Panc1 (cell line): ENCODE results near the gene TEF. TPM values are rescaled to one million over a fixed set of nuclear protein-coding genes. Genes with fewer than 3 reads are reported as not detected.

Source experiments
- ATAC-seq: fragments of 200-7000 bp; cut with Tn5 transposase; 2 replicates; pipeline ENCODE4 v1.9.1; 2020; ENCODE audit warnings: mild to moderate bottlenecking, moderate library complexity
- BruUV-seq: library from RNA; stranded (reverse); fragments of 400-500 nt; replicated peaks from 2 replicates; lab custom pipeline; 2021; lab: Mats Ljungman, UMichigan
- CTCF ChIA-PET: fragments of 300-600 bp; sonication (Branson Sonifier 250); formaldehyde crosslinking; loops from one replicate; lab custom pipeline; 2022; ENCODE audit warnings: antibody characterized with exemption; lab: Charles Lee
- POLR2A ChIA-PET: fragments of 300-600 bp; sonication (Branson Sonifier 250); formaldehyde crosslinking; loops from one replicate; lab custom pipeline; 2022; ENCODE audit warnings: antibody characterized with exemption; lab: Charles Lee
- DNase-seq: peaks from one replicate; pipeline ENCODE4 v3.0.0-alpha.2; 2010; ENCODE audit warnings: low read depth, low spot score
- H3K27ac ChIP-seq: 2 replicates; pipeline ENCODE4 v1.5.1; 2011; ENCODE audit warnings: mild to moderate bottlenecking, low read length, inconsistent platforms
- H3K27me3 ChIP-seq: fragments of 200-500 bp; sonication (Bioruptor generic); 2 replicates; pipeline ENCODE4 v1.6.0; 2014; ENCODE audit warnings: low read length, inconsistent platforms; ENCODE audit not compliant: control insufficient read depth, insufficient read depth
- H3K36me3 ChIP-seq: fragments of 200-500 bp; sonication (Bioruptor generic); 2 replicates; pipeline ENCODE4 v1.5.1; 2014; ENCODE audit warnings: inconsistent platforms, mild to moderate bottlenecking, low read length, moderate library complexity; ENCODE audit not compliant: control insufficient read depth, insufficient read depth
- H3K4me1 ChIP-seq: 2 replicates; pipeline ENCODE4 v1.5.1; 2011; ENCODE audit warnings: inconsistent platforms, mild to moderate bottlenecking, low read length, moderate library complexity; ENCODE audit not compliant: control insufficient read depth, insufficient read depth
- H3K4me3 ChIP-seq, 2 experiments: 2 replicates each; pipeline ENCODE4 v1.5.1; 2011 to 2012; ENCODE audit warnings: low read depth in 2 of 2, low read length in 2 of 2, mild to moderate bottlenecking in 2 of 2, inconsistent platforms in 1 of 2, moderate library complexity in 1 of 2
- H3K9me3 ChIP-seq: fragments of 200-500 bp; sonication (Bioruptor generic); 2 replicates; pipeline ENCODE4 v1.5.1; 2014; ENCODE audit warnings: low read depth, mild to moderate bottlenecking, inconsistent platforms, low read length, moderate library complexity; ENCODE audit not compliant: control insufficient read depth, insufficient read depth
- POLR2AphosphoS5 ChIP-seq: IDR thresholded peaks from 2 replicates; pipeline ENCODE4 v1.6.1; 2012; ENCODE audit warnings: mild to moderate bottlenecking, low read depth, low read length, moderate library complexity
- SIN3A ChIP-seq: IDR thresholded peaks from 2 replicates; pipeline ENCODE4 v1.6.1; 2012; ENCODE audit warnings: low read depth, mild to moderate bottlenecking, low read length, moderate library complexity, borderline replicate concordance; ENCODE audit not compliant: insufficient read depth
- TCF7L2 ChIP-seq: IDR thresholded peaks from 2 replicates; pipeline ENCODE4 v1.6.1; 2011; ENCODE audit warnings: mild to moderate bottlenecking, low read depth, low read length, inconsistent platforms
- in situ Hi-C: cut with HindIII; loops from 2 replicates; pipeline ENCODE4 v1.10.0; 2016; ENCODE audit warnings: low sequenced_read_pairs, low pct_unique_long_range_greater_than_20kb
- intact Hi-C: fragments of 100-400 bp; cut with micrococcal nuclease; formaldehyde crosslinking; loops from one replicate; pipeline ENCODE4 v1.10.0; 2022; ENCODE audit not compliant: unreplicated experiment
- total RNA-seq: library from RNA; stranded (reverse); gene quantifications from one replicate; pipeline ENCODE4 v1.2.1, GENCODE V29; 2021; ENCODE audit not compliant: unreplicated experiment
- TF ChIP-seq, protein P1 (sequence below): fragments of 450-650 bp; IDR thresholded peaks from 2 replicates; pipeline ENCODE4 v1.5.1; 2017; ENCODE audit warnings: mild to moderate bottlenecking
- TF ChIP-seq, protein P2 (sequence below), 2 experiments: IDR thresholded peaks; 2 replicates each; pipeline ENCODE4 v1.6.1; 2011 to 2012; ENCODE audit warnings: low read depth in 2 of 2, control low read depth in 1 of 2, low read length in 1 of 2, mild to moderate bottlenecking in 1 of 2, moderate library complexity in 1 of 2; ENCODE audit not compliant: insufficient read depth in 1 of 2

The TEF gene
- total RNA-seq, 1 experiment from 2014 or later = 7.8 TPM

DNA sequence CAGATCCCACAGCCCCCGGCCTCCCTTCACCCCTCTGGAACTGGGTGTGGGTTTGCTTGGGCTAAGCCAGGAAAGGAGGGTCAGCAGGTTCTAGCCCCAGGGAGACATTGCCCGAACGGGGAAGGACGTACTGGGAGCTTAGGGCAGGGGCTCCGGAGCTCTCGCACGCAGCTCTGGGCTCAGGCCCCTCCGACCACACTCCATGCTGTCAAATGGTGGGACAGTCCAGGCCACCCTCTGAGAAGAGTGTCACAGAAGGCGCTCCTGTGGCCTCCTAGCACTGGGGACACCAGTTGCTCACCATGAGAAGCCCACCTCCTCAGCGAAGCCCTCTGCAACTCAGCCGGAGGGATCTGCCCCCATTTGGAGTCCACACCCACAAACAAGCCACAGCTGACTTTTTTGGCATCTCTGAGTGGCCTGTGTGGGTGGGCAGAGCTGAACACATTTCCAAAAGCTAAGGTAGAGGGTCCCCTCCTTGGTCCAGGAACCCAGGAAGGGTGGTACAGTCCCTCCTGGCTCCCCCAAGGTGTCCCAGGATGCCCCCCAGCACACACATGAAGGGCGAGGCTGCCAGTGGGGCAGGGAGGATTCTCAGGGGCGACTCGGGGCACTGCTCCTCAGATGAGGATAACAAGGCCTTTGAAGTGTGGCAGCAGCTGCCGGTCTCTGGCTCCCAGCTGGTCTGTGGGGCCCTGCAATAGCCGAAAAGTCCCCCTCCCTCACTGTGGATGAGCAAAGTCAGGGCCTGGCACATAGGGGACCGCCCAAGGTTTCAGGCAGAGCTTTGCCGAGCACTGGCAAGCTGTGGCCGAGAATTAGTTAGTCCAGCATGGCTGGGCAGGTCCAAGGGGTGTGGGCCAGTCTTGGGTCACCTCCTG, 13.0 kb upstream of the TEF start:
- ChIA-PET CTCF (no interaction called here), POLR2A (no interaction called here)
- Histone ChIP-seq H3K4me3 (no peak overlapping the region), H3K36me3 (no peaks in the 10 kb centered on the region), H3K9me3 (no peaks in the 10 kb centered on the region), H3K4me1 (peaks cover 14% of the 10 kb centered on the region), H3K27me3 (no peaks in the 10 kb centered on the region), H3K27ac (no peak overlapping the region)
- BruUV-seq = no TSS peak
- intact Hi-C loops = no loop called here
- DNase-seq = no peak
- in situ Hi-C loops = no loop called here
- ATAC-seq = no peak
- TF ChIP-seq, protein P1, sequence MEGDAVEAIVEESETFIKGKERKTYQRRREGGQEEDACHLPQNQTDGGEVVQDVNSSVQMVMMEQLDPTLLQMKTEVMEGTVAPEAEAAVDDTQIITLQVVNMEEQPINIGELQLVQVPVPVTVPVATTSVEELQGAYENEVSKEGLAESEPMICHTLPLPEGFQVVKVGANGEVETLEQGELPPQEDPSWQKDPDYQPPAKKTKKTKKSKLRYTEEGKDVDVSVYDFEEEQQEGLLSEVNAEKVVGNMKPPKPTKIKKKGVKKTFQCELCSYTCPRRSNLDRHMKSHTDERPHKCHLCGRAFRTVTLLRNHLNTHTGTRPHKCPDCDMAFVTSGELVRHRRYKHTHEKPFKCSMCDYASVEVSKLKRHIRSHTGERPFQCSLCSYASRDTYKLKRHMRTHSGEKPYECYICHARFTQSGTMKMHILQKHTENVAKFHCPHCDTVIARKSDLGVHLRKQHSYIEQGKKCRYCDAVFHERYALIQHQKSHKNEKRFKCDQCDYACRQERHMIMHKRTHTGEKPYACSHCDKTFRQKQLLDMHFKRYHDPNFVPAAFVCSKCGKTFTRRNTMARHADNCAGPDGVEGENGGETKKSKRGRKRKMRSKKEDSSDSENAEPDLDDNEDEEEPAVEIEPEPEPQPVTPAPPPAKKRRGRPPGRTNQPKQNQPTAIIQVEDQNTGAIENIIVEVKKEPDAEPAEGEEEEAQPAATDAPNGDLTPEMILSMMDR = no peak
- TF ChIP-seq TCF7L2 (no peak), POLR2AphosphoS5 (no peak), SIN3A (no peak)
- TF ChIP-seq, protein P2, sequence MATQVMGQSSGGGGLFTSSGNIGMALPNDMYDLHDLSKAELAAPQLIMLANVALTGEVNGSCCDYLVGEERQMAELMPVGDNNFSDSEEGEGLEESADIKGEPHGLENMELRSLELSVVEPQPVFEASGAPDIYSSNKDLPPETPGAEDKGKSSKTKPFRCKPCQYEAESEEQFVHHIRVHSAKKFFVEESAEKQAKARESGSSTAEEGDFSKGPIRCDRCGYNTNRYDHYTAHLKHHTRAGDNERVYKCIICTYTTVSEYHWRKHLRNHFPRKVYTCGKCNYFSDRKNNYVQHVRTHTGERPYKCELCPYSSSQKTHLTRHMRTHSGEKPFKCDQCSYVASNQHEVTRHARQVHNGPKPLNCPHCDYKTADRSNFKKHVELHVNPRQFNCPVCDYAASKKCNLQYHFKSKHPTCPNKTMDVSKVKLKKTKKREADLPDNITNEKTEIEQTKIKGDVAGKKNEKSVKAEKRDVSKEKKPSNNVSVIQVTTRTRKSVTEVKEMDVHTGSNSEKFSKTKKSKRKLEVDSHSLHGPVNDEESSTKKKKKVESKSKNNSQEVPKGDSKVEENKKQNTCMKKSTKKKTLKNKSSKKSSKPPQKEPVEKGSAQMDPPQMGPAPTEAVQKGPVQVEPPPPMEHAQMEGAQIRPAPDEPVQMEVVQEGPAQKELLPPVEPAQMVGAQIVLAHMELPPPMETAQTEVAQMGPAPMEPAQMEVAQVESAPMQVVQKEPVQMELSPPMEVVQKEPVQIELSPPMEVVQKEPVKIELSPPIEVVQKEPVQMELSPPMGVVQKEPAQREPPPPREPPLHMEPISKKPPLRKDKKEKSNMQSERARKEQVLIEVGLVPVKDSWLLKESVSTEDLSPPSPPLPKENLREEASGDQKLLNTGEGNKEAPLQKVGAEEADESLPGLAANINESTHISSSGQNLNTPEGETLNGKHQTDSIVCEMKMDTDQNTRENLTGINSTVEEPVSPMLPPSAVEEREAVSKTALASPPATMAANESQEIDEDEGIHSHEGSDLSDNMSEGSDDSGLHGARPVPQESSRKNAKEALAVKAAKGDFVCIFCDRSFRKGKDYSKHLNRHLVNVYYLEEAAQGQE (IDR thresholded peaks at IDR 0.05; ENCODE audit: insufficient read depth in 1 of 2, low read depth in 2 of 2, low read length in 1 of 2) = no peak

DNA sequence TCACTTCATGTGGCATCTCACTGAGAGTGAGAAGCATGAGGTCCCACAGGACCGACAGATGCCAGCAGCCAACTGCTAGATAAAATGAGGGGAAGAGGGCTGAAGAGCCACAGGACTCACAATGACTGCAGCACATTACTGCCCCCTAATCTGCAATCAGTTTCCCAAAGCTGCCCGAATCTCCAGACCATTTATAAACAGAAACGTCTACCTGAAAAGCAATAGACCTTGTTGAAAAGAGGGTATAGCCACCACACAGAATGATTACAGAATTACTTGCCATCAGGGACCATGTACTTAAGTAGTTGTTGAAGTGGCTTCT, 12.4 kb upstream of the TEF start:
- Histone ChIP-seq H3K9me3 (no peaks in the 10 kb centered on the region), H3K4me3 (no peak overlapping the region), H3K4me1 (peaks cover 14% of the 10 kb centered on the region), H3K27me3 (no peaks in the 10 kb centered on the region), H3K27ac (no peak overlapping the region), H3K36me3 (no peaks in the 10 kb centered on the region)
- no peak for DNase-seq
- TF ChIP-seq SIN3A = no peak
- TF ChIP-seq, protein P2 (IDR thresholded peaks at IDR 0.05; ENCODE audit: insufficient read depth in 1 of 2, low read depth in 2 of 2, low read length in 1 of 2) = no peak
- TF ChIP-seq, protein P1 = no peak
- no peak for TF ChIP-seq POLR2AphosphoS5
- no peak for TF ChIP-seq TCF7L2
- in situ Hi-C loops = no loop called here
- ChIA-PET POLR2A (no interaction called here), CTCF (no interaction called here)
- no peak for ATAC-seq
- BruUV-seq = no TSS peak
- intact Hi-C loops = no loop called here
